HepG2 (cell line): ENCODE measurements around the gene KANSL1. TPM values are rescaled to one million over a fixed set of nuclear protein-coding genes. Genes with fewer than 3 reads are reported as not detected.
A peak's percentile ranks its signal among the peaks of the same experiment; 100 is the strongest.

Source experiments
- ARNT ChIP-seq: fragments of 450-650 bp; IDR thresholded peaks from 2 replicates; pipeline ENCODE4 v1.6.1; 2017
- BORCS8-MEF2B ChIP-seq: sonication (generic); formaldehyde crosslinking; IDR thresholded peaks from 2 replicates; pipeline ENCODE4 v1.8.0; 2022; ENCODE audit warnings: mild to moderate bottlenecking, missing genetic modification reagents
- HCFC1 ChIP-seq: fragments of 150-350 bp; IDR thresholded peaks from 2 replicates; pipeline ENCODE4 v1.6.1; 2014; ENCODE audit warnings: low read depth, low read length
- HOXA9 ChIP-seq: sonication (generic); formaldehyde crosslinking; IDR thresholded peaks from 2 replicates; pipeline ENCODE4 v1.8.1; 2022; ENCODE audit warnings: missing genetic modification reagents, mild to moderate bottlenecking, moderate library complexity, borderline replicate concordance
- JUNB ChIP-seq: sonication (generic); formaldehyde crosslinking; IDR thresholded peaks from 2 replicates; pipeline ENCODE4 v1.8.0; 2022; ENCODE audit warnings: missing genetic modification reagents, mild to moderate bottlenecking, borderline replicate concordance
- KAT2B ChIP-seq: fragments of 150-350 bp; IDR thresholded peaks from 2 replicates; pipeline ENCODE4 v1.6.1; 2014; ENCODE audit warnings: low read depth, low read length, borderline replicate concordance
- KDM5A ChIP-seq: fragments of 200-600 bp; sonication (generic); IDR thresholded peaks from 2 replicates; pipeline ENCODE4 v1.7.0; 2018; ENCODE audit warnings: antibody characterized with exemption, mild to moderate bottlenecking, low read length, borderline replicate concordance
- MBD4 ChIP-seq: IDR thresholded peaks from 2 replicates; pipeline ENCODE4 v1.6.1; 2012; ENCODE audit warnings: low read length, inconsistent platforms, borderline replicate concordance
- MYNN ChIP-seq: sonication (generic); formaldehyde crosslinking; IDR thresholded peaks from 2 replicates; pipeline ENCODE4 v1.4.0; 2020; ENCODE audit warnings: mild to moderate bottlenecking, low read depth, missing genetic modification reagents
- NFE2 ChIP-seq: sonication (generic); formaldehyde crosslinking; IDR thresholded peaks from 2 replicates; pipeline ENCODE4 v1.4.0; 2020; ENCODE audit warnings: missing genetic modification reagents
- STAT5B ChIP-seq: sonication (generic); formaldehyde crosslinking; IDR thresholded peaks from 2 replicates; pipeline ENCODE4 v1.4.0; 2020; ENCODE audit warnings: missing genetic modification reagents
- TBX2 ChIP-seq: sonication (generic); formaldehyde crosslinking; IDR thresholded peaks from 2 replicates; pipeline ENCODE4 v1.5.0; 2020; ENCODE audit warnings: missing genetic modification reagents, mild to moderate bottlenecking, borderline replicate concordance
- TCF12 ChIP-seq, 2 experiments: fragments of 450-650 bp in 1 of 2; sonication (generic) in 1 of 2; formaldehyde crosslinking in 1 of 2; IDR thresholded peaks; 2 replicates each; pipeline versions ENCODE4 v1.6.1 to v1.8.0; 2017 to 2022; ENCODE audit warnings: antibody characterized with exemption in 1 of 2, mild to moderate bottlenecking in 1 of 2, missing genetic modification reagents in 1 of 2, moderate library complexity in 1 of 2
- ZNF572 ChIP-seq: sonication (generic); formaldehyde crosslinking; IDR thresholded peaks from 2 replicates; pipeline ENCODE4 v1.5.1; 2020; ENCODE audit warnings: mild to moderate bottlenecking, missing genetic modification reagents
- ZNF782 ChIP-seq: sonication (generic); formaldehyde crosslinking; IDR thresholded peaks from 2 replicates; pipeline ENCODE4 v1.4.0; 2020; ENCODE audit warnings: missing genetic modification reagents, mild to moderate bottlenecking, borderline replicate concordance
- ZNF879 ChIP-seq: sonication (generic); formaldehyde crosslinking; IDR thresholded peaks from 2 replicates; pipeline ENCODE4 v1.8.1; 2023; ENCODE audit warnings: missing genetic modification reagents
- polyA plus RNA-seq, 8 experiments: library from polyadenylated mRNA; depleted of rRNA in 3 of 8; stranded (reverse) in 7 of 8; unstranded in 1 of 8; fragments of >200 nt; fragmentation: Illumina TruSeq in 4 of 8; extraction: Trizol in 4 of 8; gene quantifications; 2 replicates each; pipeline versions ENCODE4 v1.2.1 to v1.2.3, GENCODE V29; 2011 to 2016; ENCODE audit warnings: low read depth in 4 of 8, missing spikeins in 1 of 8, mixed read lengths in 1 of 8; ENCODE audit not compliant: insufficient read depth in 1 of 8
- total RNA-seq, 5 experiments: library from RNA; depleted of rRNA; stranded (reverse); fragments of >200 nt; fragmentation: Illumina TruSeq; extraction: Trizol; gene quantifications; 2 replicates each; pipeline ENCODE4 v1.2.3, GENCODE V29; 2016; ENCODE audit warnings: low read depth in 1 of 5
- TF ChIP-seq, protein P1 (sequence below): sonication (generic); formaldehyde crosslinking; IDR thresholded peaks from 2 replicates; pipeline ENCODE4 v1.5.0; 2020; ENCODE audit warnings: mild to moderate bottlenecking, missing genetic modification reagents, borderline replicate concordance
- TF ChIP-seq, protein P2 (sequence below): sonication (generic); formaldehyde crosslinking; IDR thresholded peaks from 2 replicates; pipeline ENCODE4 v1.4.0; 2020; ENCODE audit warnings: missing genetic modification reagents, mild to moderate bottlenecking, borderline replicate concordance
- TF ChIP-seq, protein P3 (sequence below): sonication (generic); formaldehyde crosslinking; IDR thresholded peaks from 2 replicates; pipeline ENCODE4 v1.8.1; 2023; ENCODE audit warnings: mild to moderate bottlenecking, missing genetic modification reagents
- TF ChIP-seq, protein P4 (sequence below): sonication (generic); formaldehyde crosslinking; IDR thresholded peaks from 2 replicates; pipeline ENCODE4 v1.5.0; 2020; ENCODE audit warnings: mild to moderate bottlenecking, missing genetic modification reagents, borderline replicate concordance

The KANSL1 gene
- total and polyA plus RNA-seq, 2 of the 13 experiments (the other 11 are each of a cell fraction or from before 2014, with no cell fraction given), result 24.0 to 59.6 TPM

DNA sequence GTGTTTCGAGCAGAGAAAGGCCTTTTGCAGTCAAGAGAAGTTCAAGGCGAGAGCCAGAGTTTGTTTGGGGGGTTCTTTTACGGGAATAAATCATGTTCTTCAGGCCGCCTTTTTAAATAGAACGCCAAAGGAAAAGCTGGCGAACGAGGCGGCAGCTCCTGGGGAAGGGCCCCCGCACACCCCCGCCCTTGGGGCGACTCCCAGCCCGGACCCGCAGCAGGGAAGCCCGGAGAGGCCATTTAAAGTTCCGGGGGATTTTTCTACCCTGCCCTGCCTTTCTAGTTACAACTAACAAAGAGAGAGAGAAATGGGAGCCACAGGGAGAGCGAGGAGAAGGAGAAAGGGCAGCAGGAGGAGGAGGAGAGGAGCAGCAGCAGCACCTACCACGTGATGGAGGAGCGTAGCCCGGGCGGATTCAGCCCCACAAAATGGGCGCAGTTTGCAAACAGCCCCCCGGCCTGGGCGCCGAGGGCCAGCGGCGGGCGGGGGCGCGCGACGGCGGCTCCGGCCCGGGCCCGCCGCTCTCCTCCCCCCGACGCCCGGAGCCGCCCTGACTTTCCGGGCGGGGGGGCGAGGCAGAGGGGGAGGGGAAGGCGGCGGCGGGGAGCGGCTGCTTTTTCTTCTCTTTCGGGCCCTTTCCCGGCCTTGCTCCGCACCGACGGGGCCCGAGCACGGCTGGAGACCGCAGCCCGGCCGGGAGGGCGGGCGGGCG is 634 bp downstream of the KANSL1 start (continued):
- TF ChIP-seq TCF12 (IDR thresholded peaks at IDR 0.05) (no peak), TCF12 (CRISPR knock-in tag; IDR thresholded peaks at IDR 0.05) (no peak), ZNF572 (CRISPR knock-in tag) (no peak), KAT2B (no peak), ZNF782 (CRISPR knock-in tag) (no peak), MYNN (CRISPR knock-in tag) (no peak), ZNF879 (CRISPR knock-in tag) (no peak), ARNT (no peak), HCFC1 (no peak), HOXA9 (CRISPR knock-in tag) (no peak), JUNB (no peak), NFE2 (CRISPR knock-in tag) (no peak), BORCS8-MEF2B (no peak), STAT5B (no peak), MBD4 (no peak), TBX2 (CRISPR knock-in tag) (no peak), KDM5A (no peak; the same call in 1 of the 2 replicates)
- TF ChIP-seq, protein P1, sequence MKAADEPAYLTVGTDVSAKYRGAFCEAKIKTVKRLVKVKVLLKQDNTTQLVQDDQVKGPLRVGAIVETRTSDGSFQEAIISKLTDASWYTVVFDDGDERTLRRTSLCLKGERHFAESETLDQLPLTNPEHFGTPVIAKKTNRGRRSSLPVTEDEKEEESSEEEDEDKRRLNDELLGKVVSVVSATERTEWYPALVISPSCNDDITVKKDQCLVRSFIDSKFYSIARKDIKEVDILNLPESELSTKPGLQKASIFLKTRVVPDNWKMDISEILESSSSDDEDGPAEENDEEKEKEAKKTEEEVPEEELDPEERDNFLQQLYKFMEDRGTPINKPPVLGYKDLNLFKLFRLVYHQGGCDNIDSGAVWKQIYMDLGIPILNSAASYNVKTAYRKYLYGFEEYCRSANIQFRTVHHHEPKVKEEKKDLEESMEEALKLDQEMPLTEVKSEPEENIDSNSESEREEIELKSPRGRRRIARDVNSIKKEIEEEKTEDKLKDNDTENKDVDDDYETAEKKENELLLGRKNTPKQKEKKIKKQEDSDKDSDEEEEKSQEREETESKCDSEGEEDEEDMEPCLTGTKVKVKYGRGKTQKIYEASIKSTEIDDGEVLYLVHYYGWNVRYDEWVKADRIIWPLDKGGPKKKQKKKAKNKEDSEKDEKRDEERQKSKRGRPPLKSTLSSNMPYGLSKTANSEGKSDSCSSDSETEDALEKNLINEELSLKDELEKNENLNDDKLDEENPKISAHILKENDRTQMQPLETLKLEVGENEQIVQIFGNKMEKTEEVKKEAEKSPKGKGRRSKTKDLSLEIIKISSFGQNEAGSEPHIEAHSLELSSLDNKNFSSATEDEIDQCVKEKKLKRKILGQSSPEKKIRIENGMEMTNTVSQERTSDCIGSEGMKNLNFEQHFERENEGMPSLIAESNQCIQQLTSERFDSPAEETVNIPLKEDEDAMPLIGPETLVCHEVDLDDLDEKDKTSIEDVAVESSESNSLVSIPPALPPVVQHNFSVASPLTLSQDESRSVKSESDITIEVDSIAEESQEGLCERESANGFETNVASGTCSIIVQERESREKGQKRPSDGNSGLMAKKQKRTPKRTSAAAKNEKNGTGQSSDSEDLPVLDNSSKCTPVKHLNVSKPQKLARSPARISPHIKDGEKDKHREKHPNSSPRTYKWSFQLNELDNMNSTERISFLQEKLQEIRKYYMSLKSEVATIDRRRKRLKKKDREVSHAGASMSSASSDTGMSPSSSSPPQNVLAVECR (CRISPR knock-in tag), result peak; percentile 54; the same call in 1 of the 2 replicates
- TF ChIP-seq, protein P2, sequence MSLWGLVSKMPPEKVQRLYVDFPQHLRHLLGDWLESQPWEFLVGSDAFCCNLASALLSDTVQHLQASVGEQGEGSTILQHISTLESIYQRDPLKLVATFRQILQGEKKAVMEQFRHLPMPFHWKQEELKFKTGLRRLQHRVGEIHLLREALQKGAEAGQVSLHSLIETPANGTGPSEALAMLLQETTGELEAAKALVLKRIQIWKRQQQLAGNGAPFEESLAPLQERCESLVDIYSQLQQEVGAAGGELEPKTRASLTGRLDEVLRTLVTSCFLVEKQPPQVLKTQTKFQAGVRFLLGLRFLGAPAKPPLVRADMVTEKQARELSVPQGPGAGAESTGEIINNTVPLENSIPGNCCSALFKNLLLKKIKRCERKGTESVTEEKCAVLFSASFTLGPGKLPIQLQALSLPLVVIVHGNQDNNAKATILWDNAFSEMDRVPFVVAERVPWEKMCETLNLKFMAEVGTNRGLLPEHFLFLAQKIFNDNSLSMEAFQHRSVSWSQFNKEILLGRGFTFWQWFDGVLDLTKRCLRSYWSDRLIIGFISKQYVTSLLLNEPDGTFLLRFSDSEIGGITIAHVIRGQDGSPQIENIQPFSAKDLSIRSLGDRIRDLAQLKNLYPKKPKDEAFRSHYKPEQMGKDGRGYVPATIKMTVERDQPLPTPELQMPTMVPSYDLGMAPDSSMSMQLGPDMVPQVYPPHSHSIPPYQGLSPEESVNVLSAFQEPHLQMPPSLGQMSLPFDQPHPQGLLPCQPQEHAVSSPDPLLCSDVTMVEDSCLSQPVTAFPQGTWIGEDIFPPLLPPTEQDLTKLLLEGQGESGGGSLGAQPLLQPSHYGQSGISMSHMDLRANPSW (CRISPR knock-in tag), result no peak
- TF ChIP-seq, protein P3, sequence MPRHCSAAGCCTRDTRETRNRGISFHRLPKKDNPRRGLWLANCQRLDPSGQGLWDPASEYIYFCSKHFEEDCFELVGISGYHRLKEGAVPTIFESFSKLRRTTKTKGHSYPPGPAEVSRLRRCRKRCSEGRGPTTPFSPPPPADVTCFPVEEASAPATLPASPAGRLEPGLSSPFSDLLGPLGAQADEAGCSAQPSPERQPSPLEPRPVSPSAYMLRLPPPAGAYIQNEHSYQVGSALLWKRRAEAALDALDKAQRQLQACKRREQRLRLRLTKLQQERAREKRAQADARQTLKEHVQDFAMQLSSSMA (CRISPR knock-in tag), result no peak
- TF ChIP-seq, protein P4, sequence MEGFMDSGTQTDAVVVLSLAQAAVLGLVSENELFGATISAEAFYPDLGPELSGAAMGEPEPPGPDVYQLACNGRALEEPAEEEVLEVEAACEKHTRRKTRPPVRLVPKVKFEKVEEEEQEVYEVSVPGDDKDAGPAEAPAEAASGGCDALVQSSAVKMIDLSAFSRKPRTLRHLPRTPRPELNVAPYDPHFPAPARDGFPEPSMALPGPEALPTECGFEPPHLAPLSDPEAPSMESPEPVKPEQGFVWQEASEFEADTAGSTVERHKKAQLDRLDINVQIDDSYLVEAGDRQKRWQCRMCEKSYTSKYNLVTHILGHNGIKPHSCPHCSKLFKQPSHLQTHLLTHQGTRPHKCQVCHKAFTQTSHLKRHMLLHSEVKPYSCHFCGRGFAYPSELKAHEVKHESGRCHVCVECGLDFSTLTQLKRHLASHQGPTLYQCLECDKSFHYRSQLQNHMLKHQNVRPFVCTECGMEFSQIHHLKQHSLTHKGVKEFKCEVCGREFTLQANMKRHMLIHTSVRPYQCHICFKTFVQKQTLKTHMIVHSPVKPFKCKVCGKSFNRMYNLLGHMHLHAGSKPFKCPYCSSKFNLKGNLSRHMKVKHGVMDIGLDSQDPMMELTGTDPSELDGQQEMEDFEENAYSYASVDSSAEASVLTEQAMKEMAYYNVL (CRISPR knock-in tag), result no peak
